Measurements from ENCODE around the gene GGT5. TPM values are rescaled to one million over a fixed set of nuclear protein-coding genes. Genes with fewer than 3 reads are reported as not detected.
"Not testable (repeated sequence)": the region's sequence is repeated elsewhere in the genome, so short reads cannot be mapped to it uniquely, and the experiment has no call there.

The GGT5 gene
- polyA plus RNA-seq, 3 donors = 15.4 to 19.0 (median 17.7) TPM

DNA sequence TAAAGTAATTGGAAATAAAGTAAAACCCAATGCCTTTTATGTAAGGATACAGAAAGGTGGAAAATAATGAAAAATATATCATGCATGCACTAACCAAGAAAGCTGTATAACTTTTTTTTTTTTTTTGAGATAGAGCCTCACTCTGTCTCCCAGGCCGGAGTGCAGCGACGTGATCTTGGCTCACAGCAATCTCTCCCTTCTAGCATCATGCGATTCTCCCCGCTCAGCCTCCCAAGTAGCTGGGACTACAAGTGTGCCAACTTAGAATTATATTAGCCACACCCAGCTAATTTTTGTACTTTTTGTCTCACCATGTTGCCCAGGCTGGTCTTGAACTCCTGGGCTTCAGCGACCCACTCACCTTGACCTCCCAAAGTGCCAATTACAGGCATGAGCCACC is 4.5 kb downstream of the GGT5 start:
- no peak for DNase-seq

DNA sequence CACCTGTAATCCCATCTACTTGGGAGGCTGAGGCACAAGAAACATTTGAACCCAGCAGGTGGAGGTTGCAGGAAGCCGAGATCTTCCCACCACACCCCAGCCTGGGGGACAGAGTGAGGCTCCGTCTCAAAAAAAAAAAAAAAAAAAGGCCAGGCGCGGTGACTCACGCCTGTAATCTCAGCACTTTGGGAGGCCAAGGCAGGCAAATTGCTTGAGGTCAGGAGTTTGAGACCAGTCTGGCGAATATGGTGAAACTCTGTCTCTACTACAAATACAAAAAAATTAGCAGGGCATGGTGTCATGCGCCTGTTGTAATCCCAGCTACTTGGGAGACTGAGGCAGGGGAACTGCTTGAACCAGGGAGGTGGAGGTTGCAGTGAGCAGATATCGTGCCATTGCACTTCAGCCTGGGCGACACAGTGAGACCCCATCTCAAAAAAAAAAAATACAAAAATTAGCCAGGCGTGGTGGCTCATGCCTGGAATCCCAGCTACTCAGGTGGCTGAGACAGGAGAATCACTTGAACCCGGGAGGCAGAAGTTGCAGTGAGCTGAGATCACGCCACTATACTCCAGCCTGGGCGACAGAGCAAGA is 6.7 kb downstream of the GGT5 start:
- DNase-seq = not testable (repeated sequence)

GRCh38 chr22:24236656-24237055 is 8.2 kb downstream of the GGT5 start:
- no peak for DNase-seq

- no peak for DNase-seq
Measured at GRCh38 chr22:24235315-24235714, 9.6 kb downstream of the GGT5 start.

GRCh38 chr22:24233816-24234215 is 11.1 kb downstream of the GGT5 start:
- no peak for DNase-seq

- DNase-seq = no peak
Measured at GRCh38 chr22:24233235-24233634, 11.6 kb downstream of the GGT5 start.

- DNase-seq = no peak
Measured at GRCh38 chr22:24232725-24233124, 12.2 kb downstream of the GGT5 start.

- no peak for DNase-seq
Measured at GRCh38 chr22:24232124-24232523, 12.8 kb downstream of the GGT5 start.

GRCh38 chr22:24231706-24232105 is 13.2 kb downstream of the GGT5 start:
- DNase-seq = no peak

DNA sequence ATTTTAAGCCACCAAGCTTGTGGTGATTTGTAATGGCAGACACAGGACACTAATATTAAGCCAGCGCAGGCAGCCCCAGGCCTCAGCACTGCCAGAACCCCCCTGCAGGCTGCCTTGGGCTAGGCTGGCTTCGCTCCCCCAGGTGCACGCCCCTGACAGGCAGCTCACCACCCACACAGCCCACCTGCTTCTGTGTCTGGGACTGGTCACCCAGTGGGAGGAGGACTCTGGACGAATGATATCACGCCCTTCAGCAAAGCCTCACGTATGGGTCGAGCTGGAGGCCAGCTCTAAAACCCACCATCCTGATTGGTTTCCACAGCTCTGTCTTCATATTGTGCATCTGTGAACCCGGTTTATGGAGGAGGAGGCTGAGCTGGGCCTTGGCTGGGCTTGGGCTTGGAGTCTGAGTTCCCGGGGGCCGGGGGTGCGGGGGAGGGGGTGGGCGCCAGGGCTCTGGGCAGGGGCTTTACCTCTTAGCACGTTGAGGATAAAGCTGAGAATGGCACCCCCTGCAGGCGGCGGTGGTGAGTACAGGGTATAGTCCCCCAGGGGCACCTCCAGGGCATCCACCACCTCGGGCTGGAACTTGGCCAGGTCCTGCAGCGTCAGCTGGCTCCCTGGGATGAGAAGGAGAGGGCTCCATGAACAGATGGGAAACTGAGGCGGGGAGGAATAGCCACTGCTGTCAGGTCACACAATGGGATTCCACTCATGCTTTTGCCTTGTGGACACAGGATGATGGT is 13.8 kb downstream of the GGT5 start:
- no peak for DNase-seq

DNA sequence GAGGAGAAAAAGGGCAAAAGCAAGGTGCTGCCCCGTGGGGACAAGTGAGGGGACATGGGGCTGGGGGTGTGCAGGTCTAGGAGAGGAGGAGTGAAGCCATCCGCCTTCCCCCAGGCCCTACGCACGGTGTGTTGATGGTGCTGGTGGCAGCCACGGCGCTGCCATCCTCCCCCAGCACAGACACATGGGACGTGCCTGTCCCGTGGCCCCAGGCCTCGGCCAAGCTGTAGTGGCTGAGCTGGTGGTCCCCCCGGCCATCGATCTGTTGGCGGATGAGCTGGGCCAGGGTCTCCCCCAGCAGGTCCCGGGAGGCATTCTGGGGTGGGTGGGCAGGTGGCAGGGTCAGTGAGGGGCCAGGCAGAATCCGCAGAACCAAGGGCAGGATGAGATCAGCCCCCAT is 18.9 kb downstream of the GGT5 start:
- DNase-seq = no peak

DNA sequence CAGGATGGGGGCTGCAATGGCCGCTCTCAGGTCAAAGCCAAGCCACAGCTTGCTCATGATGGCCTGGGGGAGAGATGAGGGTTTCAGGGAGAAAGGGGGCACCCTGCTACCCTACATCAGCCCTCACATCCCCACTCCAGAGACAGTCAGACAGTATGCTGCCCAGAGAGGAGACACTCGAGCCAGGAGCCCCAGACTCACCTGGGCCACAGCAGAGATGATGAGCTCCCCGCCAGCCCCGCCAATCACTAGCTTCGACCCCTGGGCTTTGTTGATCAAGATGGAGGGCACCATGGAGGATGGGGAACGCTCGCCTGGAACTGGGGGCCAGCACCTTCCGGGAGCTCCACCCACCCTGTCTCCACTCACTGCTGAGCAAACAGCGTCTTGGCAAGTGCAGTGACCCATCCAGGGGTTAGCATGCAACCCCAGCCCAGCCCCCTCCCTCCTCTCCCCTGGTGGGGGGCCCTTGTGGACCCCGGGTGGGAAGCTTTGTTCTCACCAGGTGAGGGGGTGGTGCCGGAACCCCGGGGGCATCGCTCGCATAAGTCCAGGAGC is 19.8 kb downstream of the GGT5 start:
- DNase-seq = no peak

DNA sequence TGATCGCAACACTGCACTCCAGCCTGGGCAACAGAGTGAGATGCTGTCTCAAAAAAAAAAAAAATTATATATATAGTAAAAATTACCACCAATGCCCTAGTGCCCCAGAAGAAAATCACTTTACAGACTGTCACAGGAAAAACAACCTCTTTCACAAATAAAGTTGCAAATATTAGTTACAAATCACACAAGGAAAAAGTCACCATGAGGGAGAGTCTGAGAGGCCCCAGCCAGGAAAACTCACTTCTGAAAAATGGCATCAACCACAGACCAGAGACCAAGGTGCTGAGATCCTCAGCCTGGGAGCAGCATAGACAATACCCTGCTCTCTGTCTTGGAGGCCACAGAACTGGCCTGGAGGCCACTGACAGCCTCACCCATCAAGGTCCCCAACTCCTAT is 20.4 kb downstream of the GGT5 start:
- no peak for DNase-seq

DNA sequence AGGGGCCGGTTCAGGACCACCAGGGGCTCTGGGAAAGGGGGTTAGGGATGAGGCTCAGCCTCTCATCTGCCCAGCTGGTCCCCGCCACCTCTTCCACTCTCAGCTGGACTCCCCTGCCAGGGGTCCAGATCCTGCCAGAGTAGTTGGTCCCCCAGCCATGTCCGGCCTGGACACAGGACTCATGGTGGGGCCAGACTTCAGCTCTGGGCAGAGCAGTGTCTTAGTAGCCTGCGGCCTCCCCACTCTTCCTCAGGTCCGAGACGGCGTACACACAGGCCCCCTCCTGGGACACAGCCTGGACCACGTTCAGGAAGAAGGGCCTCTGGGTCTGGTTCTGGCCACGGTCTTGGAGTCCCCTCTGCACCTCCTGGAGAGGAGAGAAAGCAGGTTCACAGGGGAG is 25.1 kb downstream of the GGT5 start:
- DNase-seq = no peak

DNA sequence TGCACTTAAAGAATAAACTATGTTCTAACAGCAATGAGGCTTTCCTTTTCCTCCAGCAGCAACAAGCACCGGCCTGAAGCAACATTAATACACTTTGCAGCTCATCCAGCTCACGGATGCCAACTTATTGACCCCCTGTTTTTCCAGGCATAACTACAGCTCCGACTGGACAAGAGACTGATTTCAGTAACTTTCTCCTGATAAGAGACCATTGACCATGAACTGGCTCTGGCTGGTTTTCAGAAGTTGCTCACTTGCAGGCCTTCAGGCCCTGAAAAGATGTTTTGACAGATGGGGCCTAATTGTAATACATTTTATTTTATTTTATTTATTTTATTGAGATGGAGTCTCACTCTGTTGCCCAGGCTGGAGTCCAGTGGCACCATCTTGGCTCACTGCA is 27.5 kb downstream of the GGT5 start:
- no peak for DNase-seq

- no peak for DNase-seq
Measured at GRCh38 chr22:24216541-24217209, 28.2 kb downstream of the GGT5 start.

- no peak for DNase-seq
Measured at GRCh38 chr22:24214467-24215285, 30.2 kb downstream of the GGT5 start.

DNA sequence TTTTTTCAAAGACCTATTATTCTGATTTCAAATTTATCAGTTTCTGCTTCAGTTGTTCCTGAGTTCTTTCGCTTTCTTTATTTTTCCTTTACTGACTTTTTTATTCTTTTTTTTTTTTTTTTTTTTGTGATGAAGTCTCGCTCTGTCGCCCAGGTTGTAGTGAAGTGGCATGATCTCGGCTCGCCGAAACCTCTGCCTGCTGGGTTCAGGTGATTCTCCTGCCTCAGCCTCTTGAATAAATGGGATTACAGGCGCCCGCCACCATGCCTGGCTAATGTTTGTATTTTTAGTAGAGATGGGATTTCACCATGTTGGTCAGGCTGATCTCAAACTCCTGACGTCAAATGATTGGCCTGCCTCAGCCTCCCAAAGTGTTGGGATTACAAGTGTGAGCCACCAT is 31.8 kb downstream of the GGT5 start:
- not testable (repeated sequence) for DNase-seq

- DNase-seq = not testable (repeated sequence)
Measured at GRCh38 chr22:24211716-24212115, 33.2 kb downstream of the GGT5 start.

GRCh38 chr22:24210409-24210808 is 34.5 kb downstream of the GGT5 start:
- not testable (repeated sequence) for DNase-seq

DNA sequence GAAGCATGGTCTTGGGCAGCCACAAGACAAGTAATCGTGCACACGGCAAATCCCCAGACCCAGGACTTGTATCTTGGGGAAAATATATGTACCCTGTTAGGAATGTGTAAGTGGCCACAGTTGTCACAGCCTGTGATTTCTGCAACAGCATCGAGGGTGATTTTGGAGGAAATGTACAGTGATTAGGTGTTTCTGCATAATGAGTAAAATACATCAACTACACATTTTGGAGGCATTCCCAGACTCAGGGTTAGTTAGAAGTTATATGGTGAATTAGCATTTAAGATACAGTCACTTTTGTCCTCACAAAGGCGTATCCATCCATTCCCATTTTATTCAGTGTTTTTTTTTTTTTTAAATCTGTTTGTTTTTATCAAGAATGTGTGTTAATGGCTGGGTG is 35.2 kb downstream of the GGT5 start:
- no peak for DNase-seq

DNA sequence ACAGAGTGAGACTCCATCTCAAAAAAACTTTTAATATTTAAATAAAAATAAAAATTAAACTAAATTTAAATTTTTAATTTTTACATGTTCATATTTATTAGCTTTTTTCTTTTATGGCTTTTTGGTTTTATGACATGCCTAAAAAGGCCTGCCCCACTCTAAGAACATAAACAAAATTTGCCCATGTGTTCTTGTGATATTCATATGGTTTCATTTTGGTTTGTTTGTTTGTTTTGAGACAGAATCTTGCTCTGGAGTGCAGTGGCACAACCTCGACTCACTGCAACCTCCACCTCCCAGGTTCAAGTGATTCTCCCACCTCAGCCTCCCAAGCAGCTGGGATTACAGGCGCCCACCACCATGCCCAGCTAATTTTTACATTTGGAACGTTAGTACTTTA is 35.9 kb downstream of the GGT5 start:
- DNase-seq = no peak

Data from renal pelvis (tissue), 4 donors.